ENCODE results near the gene KANSL1.
A peak's percentile ranks its signal among the peaks of the same experiment; 100 is the strongest.
"Not testable (repeated sequence)": the region's sequence is repeated elsewhere in the genome, so short reads cannot be mapped to it uniquely, and the experiment has no call there.

KANSL1 gene

GRCh38 chr17:46193151-46193625, at the start of gene KANSL1:
TSS of gene KANSL1 (minus strand) at chr17:46193429. CDS start at chr17:46172143, 21,286 bp downstream.
- peak; percentile 86 for DNase-seq (ENCODE audit: low read depth)

GRCh38 chr17:46231359-46231758, 38.1 kb upstream of the KANSL1 start:
- DNase-seq (ENCODE audit: low read depth), result not testable (repeated sequence)

- peak; percentile 83 for DNase-seq (ENCODE audit: low read depth)
Observed at GRCh38 chr17:46225274-46225794, 32.1 kb upstream of the KANSL1 start.

- not testable (repeated sequence) for DNase-seq (ENCODE audit: low read depth)
Observed at GRCh38 chr17:46224864-46225263, 31.6 kb upstream of the KANSL1 start.

- DNase-seq (ENCODE audit: low read depth), result not testable (repeated sequence)
Observed at GRCh38 chr17:46223041-46223440, 29.8 kb upstream of the KANSL1 start.

- DNase-seq (ENCODE audit: low read depth), result no peak
Observed at GRCh38 chr17:46216682-46217081, 23.5 kb upstream of the KANSL1 start.

- peak; percentile 82 for DNase-seq (ENCODE audit: low read depth)
Observed at GRCh38 chr17:46212634-46213435, 19.6 kb upstream of the KANSL1 start.

- no peak for DNase-seq (ENCODE audit: low read depth)
Observed at GRCh38 chr17:46208997-46209396, 15.8 kb upstream of the KANSL1 start.

- DNase-seq (ENCODE audit: low read depth), result no peak
Observed at GRCh38 chr17:46205975-46206374, 12.7 kb upstream of the KANSL1 start.

GRCh38 chr17:46202424-46202823, 9.2 kb upstream of the KANSL1 start:
- DNase-seq (ENCODE audit: low read depth), result no peak

- no peak for DNase-seq (ENCODE audit: low read depth)
Observed at GRCh38 chr17:46201491-46201890, 8.3 kb upstream of the KANSL1 start.

GRCh38 chr17:46200197-46200596, 7.0 kb upstream of the KANSL1 start:
- no peak for DNase-seq (ENCODE audit: low read depth)

- DNase-seq (ENCODE audit: low read depth), result no peak
Observed at GRCh38 chr17:46199379-46199778, 6.2 kb upstream of the KANSL1 start.

GRCh38 chr17:46198233-46198632, 5.0 kb upstream of the KANSL1 start:
- no peak for DNase-seq (ENCODE audit: low read depth)

GRCh38 chr17:46197530-46197929, 4.3 kb upstream of the KANSL1 start:
- no peak for DNase-seq (ENCODE audit: low read depth)

- DNase-seq (ENCODE audit: low read depth), result no peak
Observed at GRCh38 chr17:46195939-46196716, 2.9 kb upstream of the KANSL1 start.

GRCh38 chr17:46195217-46195855, 2.1 kb upstream of the KANSL1 start:
- DNase-seq (ENCODE audit: low read depth), result no peak

GRCh38 chr17:46194393-46195216, 1.4 kb upstream of the KANSL1 start:
- peak; percentile 43 for DNase-seq (ENCODE audit: low read depth)

- peak; percentile 91 for DNase-seq (ENCODE audit: low read depth)
Observed at GRCh38 chr17:46193626-46194392, 580 bp upstream of the KANSL1 start.

- peak; percentile 62 for DNase-seq (ENCODE audit: low read depth)
Observed at GRCh38 chr17:46192439-46193150, 634 bp downstream of the KANSL1 start.

Data from fibroblast of the conjunctiva (primary cell).